HG03135 (cell line): ENCODE results near the gene SRGAP3.

Source experiments
- ATAC-seq: cut with Tn5 transposase; IDR thresholded peaks from one replicate; pipeline ENCODE4 v1.9.1; 2021; ENCODE audit warnings: mild to moderate bottlenecking, moderate library complexity; ENCODE audit not compliant: unreplicated experiment

SRGAP3 gene

GRCh38 chr3:9121366-9122001 is 128.0 kb downstream of the SRGAP3 start:
- ATAC-seq, result no peak

- ATAC-seq, result no peak
Observed at GRCh38 chr3:9119331-9119730, 130.1 kb downstream of the SRGAP3 start.

- no peak for ATAC-seq
Observed at GRCh38 chr3:9118222-9118621, 131.2 kb downstream of the SRGAP3 start.

- no peak for ATAC-seq
Observed at GRCh38 chr3:9117220-9117619, 132.2 kb downstream of the SRGAP3 start.

GRCh38 chr3:9116336-9116735 is 133.1 kb downstream of the SRGAP3 start:
- no peak for ATAC-seq

- ATAC-seq, result no peak
Observed at GRCh38 chr3:9115336-9115735, 134.1 kb downstream of the SRGAP3 start.

GRCh38 chr3:9113040-9113439 is 136.4 kb downstream of the SRGAP3 start:
- no peak for ATAC-seq

GRCh38 chr3:9111866-9112265 is 137.6 kb downstream of the SRGAP3 start:
- ATAC-seq, result no peak

GRCh38 chr3:9111417-9111816 is 138.0 kb downstream of the SRGAP3 start:
- no peak for ATAC-seq

- ATAC-seq, result no peak
Observed at GRCh38 chr3:9110802-9111201, 138.6 kb downstream of the SRGAP3 start.

- no peak for ATAC-seq
Observed at GRCh38 chr3:9110316-9110715, 139.1 kb downstream of the SRGAP3 start.

GRCh38 chr3:9109568-9109914 is 139.9 kb downstream of the SRGAP3 start:
- no peak for ATAC-seq

GRCh38 chr3:9108876-9109567 is 140.4 kb downstream of the SRGAP3 start:
- no peak for ATAC-seq

- no peak for ATAC-seq
Observed at GRCh38 chr3:9107738-9108137, 141.7 kb downstream of the SRGAP3 start.

- ATAC-seq, result no peak
Observed at GRCh38 chr3:9105421-9105820, 144.0 kb downstream of the SRGAP3 start.

- ATAC-seq, result no peak
Observed at GRCh38 chr3:9104121-9104520, 145.3 kb downstream of the SRGAP3 start.

- no peak for ATAC-seq
Observed at GRCh38 chr3:9102240-9102981, 147.0 kb downstream of the SRGAP3 start.

- no peak for ATAC-seq
Observed at GRCh38 chr3:9101286-9101685, 148.2 kb downstream of the SRGAP3 start.

GRCh38 chr3:9100513-9100894 is 148.9 kb downstream of the SRGAP3 start:
- no peak for ATAC-seq

GRCh38 chr3:9099702-9100512 is 149.5 kb downstream of the SRGAP3 start:
- ATAC-seq, result no peak
